Smooth muscle cell of the pulmonary artery (primary cell): ENCODE results near the gene MRPL18. TPM values are rescaled to one million over a fixed set of nuclear protein-coding genes. Genes with fewer than 3 reads are reported as not detected.

ENCODE experiments used
- total RNA-seq: library from RNA; depleted of rRNA; stranded (reverse); fragments of >200 nt; gene quantifications from 2 replicates; pipeline ENCODE4 v1.2.3, GENCODE V29; 2014

MRPL18 gene
- total RNA-seq: 61.0 and 65.5 TPM in 2 replicates

DNA sequence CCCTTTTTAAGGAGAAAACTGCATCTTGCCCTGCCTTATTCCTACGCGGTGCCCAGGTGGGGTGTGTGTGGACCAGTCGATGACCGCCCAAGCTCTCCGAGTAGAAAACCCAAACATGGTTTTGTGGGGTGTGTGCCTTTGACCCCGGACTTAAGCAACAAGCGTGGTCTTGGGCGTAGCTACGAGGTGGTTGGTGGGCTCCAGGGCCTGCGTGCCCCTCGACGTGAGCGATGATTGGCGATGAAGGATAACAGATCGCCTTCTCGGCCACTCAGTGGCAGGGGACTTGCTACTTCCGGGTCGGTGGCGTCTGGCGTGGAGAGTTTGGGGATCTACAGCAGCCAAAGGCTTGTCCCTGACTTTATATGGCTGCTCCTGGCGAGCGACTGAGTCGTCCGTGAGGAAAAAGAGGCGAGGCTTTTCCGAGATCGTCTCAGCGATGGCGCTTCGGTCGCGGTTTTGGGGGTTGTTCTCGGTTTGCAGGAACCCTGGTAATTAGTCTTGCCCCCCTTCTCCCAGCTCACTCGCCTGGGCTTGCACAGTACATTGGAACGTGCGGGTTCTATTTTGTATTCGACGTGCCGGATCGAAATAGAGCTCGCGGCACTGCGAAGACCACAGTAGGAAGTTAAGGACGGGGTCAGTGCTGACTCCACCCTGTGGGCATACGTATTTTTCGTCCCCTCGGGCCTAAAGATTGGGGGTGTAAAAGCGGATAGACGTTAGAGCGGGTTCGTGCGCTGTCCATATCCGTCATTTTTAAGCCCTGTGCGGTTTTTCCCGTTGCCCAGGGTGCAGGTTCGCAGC, at the start of gene MRPL18:
Gene MRPL18, plus strand, starts transcription at position 319 of the 807 bp plus-strand sequence. Its CDS starts 121 bp downstream, at position 440.

DNA sequence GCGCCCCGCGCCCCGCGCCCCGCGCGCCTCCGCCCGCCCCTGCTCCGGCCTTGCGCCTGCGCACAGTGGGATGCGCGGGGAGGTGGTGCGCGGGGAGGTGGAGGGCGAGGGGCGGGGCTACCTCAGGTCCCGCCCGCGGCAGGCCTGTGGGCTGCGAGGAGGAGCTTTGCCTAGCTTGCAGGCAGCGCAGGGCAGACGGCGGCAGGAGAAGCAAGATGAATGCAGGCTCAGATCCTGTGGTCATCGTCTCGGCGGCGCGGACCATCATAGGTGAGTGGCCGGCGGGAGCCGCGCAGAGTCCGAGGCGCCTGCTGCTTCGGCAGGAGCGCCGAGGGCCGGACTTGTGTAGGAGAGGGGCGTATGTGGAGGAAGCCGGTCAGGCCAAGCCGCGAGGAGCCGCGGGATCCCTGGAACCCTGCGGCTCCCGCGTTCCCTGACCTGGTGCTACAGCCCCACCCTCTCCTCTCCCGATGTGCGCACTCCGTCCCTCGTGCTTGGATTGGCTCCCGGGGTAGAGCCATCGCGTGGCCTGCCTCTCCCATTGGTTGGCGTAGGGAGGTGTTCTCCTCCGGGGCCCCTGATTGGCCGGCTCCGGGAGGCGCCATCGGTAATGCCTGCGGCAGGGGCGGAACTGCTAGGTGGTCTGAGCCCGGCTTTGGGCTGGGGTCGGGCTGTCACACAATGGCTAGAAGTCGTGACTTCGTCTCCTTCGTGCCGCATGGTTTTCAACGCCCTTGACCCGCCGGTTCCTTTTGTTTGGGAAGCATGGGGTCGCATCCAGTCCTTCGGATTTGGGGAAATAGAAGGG, 28.2 kb upstream of the MRPL18 start, which contains the start of gene ACAT2:
Gene ACAT2, plus strand, starts transcription at position 173 of the 808 bp plus-strand sequence. Its CDS starts 43 bp downstream, at position 216.

DNA sequence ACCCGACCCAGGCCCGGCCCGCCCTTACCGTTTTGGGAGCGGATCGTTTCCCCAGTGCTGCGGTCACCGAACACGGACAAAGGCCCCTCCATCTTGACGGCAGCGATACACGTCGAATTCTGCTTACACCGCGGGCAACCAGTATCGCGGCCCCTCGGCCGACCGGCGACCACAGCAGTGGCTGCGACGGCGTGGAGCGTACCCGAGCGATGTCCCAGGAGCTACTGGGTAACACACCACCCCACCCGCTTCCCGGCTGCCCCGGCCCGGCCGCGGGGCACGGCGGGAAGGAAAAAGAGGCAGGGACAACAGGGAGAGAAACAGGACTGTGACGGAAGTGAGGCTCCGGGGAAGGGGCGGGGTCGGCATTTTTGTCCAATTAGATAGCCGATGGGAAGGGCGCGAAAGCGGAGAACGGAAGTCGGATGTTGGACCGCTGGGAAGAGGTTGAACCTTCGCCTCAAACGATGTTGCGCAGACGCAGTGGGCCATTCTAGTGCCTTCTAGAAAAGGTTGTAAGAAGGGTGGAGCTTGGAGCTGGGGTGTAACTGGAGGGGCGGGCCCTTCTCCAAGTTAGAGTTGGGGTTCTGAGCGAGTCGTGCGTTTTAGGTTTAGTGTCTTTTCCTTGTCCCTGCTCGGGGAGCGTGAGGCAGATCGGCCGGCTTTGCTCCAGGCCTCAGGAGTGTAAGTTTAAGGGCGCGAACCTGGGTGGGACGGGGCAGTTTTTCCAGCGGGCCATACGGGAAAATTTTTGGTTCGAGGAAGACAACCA, 704 bp upstream of the MRPL18 start, which contains the start of gene TCP1:
Gene TCP1, minus strand, starts transcription at position 226 of the 772 bp plus-strand sequence. Its CDS starts 134 bp downstream, at position 92.

DNA sequence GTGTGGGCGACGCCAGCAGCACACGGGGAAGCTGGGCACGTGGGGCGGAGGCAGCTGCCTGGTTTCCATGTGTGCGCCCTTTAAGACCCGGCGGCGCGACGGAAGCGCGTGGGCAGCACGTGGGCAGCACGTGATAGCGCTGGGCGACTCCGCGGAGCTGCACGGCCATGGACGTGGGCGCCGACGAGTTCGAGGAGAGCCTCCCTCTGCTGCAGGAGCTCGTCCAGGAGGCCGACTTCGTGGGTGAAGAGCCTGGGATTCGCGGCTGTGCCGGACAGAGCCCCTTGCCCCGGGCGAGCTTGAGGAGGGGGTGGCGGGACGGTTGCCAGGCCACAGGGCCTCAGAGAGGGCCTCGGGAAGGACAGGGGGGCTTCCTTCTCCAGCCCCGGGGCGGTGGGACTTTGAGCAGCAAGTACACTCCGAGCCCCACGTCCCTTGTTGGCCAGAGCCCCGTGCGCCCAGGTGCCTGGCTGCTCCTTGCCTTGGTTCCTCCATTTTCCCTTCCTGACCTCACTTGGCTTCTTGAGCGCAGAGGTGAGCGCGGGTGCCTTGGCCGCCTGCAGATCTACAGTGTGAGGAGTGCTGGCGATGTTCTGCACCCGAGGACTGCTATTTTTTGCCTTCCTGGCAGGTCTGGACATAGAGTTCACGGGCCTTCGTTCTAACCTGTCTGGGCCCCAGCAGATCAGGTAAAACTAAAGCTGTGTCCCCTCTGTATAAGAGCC, 10.0 kb downstream of the MRPL18 start, which contains the start of gene PNLDC1:
Gene PNLDC1, plus strand, starts transcription at position 136 of the 725 bp plus-strand sequence. Its CDS starts 32 bp downstream, at position 168.

Other genes starting within 250 kb of the MRPL18 start
- gene SOD2, start 97.2 kb upstream of the MRPL18 start, total RNA-seq: 673 and 2,074 TPM in 2 replicates
- 72.6 and 86.3 TPM in 2 replicates for gene WTAP, start 63.0 kb upstream of the MRPL18 start, total RNA-seq
- 15.5 and 19.4 TPM in 2 replicates for gene ACAT2, start 28.4 kb upstream of the MRPL18 start, total RNA-seq
- gene TCP1, start 865 bp upstream of the MRPL18 start, total RNA-seq: 278 and 304 TPM in 2 replicates
- 0.07 and 0.20 TPM in 2 replicates for gene PNLDC1, start 9.8 kb downstream of the MRPL18 start, total RNA-seq
- under 0.01 and 0.20 TPM in 2 replicates for gene MAS1, start 100.5 kb downstream of the MRPL18 start, total RNA-seq
- gene IGF2R, start 178.6 kb downstream of the MRPL18 start, total RNA-seq: 354 and 378 TPM in 2 replicates